GM12878 (cell line): ENCODE data around the gene RNF34. TPM values are rescaled to one million over a fixed set of nuclear protein-coding genes. Genes with fewer than 3 reads are reported as not detected.
A peak's percentile ranks its signal among the peaks of the same experiment; 100 is the strongest.

ENCODE experiments used
- BHLHE40 ChIP-seq, 2 experiments: fragments of 450-650 bp in 1 of 2; IDR thresholded peaks; 2 replicates each; pipeline ENCODE4 v1.6.1; 2011 to 2017; ENCODE audit warnings: low read depth in 2 of 2, borderline replicate concordance in 1 of 2, improper control_type of control experiment in 1 of 2, low read length in 1 of 2, mild to moderate bottlenecking in 1 of 2
- BMI1 ChIP-seq: fragments of 450-650 bp; IDR thresholded peaks from 2 replicates; pipeline ENCODE4 v1.6.1; 2016; ENCODE audit warnings: mild to moderate bottlenecking, moderate library complexity, borderline replicate concordance
- CEBPB ChIP-seq, 2 experiments: fragments of 150-350 bp in 1 of 2; IDR thresholded peaks; 2 replicates each; pipeline ENCODE4 v1.6.1; 2012 to 2014; ENCODE audit warnings: low read depth in 2 of 2, low read length in 2 of 2, borderline replicate concordance in 1 of 2, inconsistent platforms in 1 of 2
- CREM ChIP-seq: IDR thresholded peaks from 2 replicates; pipeline ENCODE4 v1.6.1; 2014; ENCODE audit warnings: antibody characterized with exemption, low read depth
- EED ChIP-seq: sonication (generic); IDR thresholded peaks from 2 replicates; pipeline ENCODE4 v1.6.1; 2016; ENCODE audit warnings: antibody characterized with exemption, low read depth
- EP300 ChIP-seq, 2 experiments: fragments of 150-350 bp in 1 of 2; IDR thresholded peaks; 2 replicates each; pipeline ENCODE4 v1.6.1; 2011 to 2012; ENCODE audit warnings: low read depth in 2 of 2, low read length in 2 of 2, borderline replicate concordance in 1 of 2, improper control_type of control experiment in 1 of 2, inconsistent platforms in 1 of 2; ENCODE audit not compliant: control insufficient read depth in 1 of 2
- FOXK2 ChIP-seq: fragments of 450-650 bp; IDR thresholded peaks from 2 replicates; pipeline ENCODE4 v1.6.1; 2017; ENCODE audit warnings: mild to moderate bottlenecking, moderate library complexity
- HDGF ChIP-seq: fragments of 450-650 bp; IDR thresholded peaks from 2 replicates; pipeline ENCODE4 v1.6.1; 2016; ENCODE audit warnings: antibody characterized with exemption
- IKZF1 ChIP-seq: fragments of 450-650 bp; conservative IDR thresholded peaks from 2 replicates; pipeline ENCODE4 v1.6.1; 2017; ENCODE audit warnings: antibody characterized with exemption, mild to moderate bottlenecking
- IKZF2 ChIP-seq, 2 experiments: fragments of 450-650 bp; IDR thresholded peaks; 2 replicates each; pipeline ENCODE4 v1.6.1; 2017; ENCODE audit warnings: mild to moderate bottlenecking in 2 of 2, moderate library complexity in 2 of 2
- JUNB ChIP-seq: IDR thresholded peaks from 2 replicates; pipeline ENCODE4 v1.6.1; 2016; ENCODE audit warnings: antibody characterized with exemption, mild to moderate bottlenecking
- MEF2A ChIP-seq: IDR thresholded peaks from 2 replicates; pipeline ENCODE4 v1.6.1; 2011; ENCODE audit warnings: low read depth, mild to moderate bottlenecking, low read length, moderate library complexity; ENCODE audit not compliant: insufficient read depth
- NBN ChIP-seq: fragments of 450-650 bp; IDR thresholded peaks from 2 replicates; pipeline ENCODE4 v1.6.1; 2016
- NFIC ChIP-seq: IDR thresholded peaks from 2 replicates; pipeline ENCODE4 v1.6.1; 2012; ENCODE audit warnings: low read depth, mild to moderate bottlenecking, inconsistent platforms, low read length, moderate library complexity
- NFXL1 ChIP-seq: fragments of 450-650 bp; IDR thresholded peaks from 2 replicates; pipeline ENCODE4 v1.6.1; 2017; ENCODE audit warnings: antibody characterized with exemption, mild to moderate bottlenecking, borderline replicate concordance
- NFYA ChIP-seq: IDR thresholded peaks from 2 replicates; pipeline ENCODE4 v1.6.1; 2011; ENCODE audit warnings: low read depth, mild to moderate bottlenecking, low read length, improper control_type of control experiment, borderline replicate concordance
- NR2F1 ChIP-seq: fragments of 450-650 bp; conservative IDR thresholded peaks from 2 replicates; pipeline ENCODE4 v1.6.1; 2017; ENCODE audit warnings: mild to moderate bottlenecking
- PML ChIP-seq: IDR thresholded peaks from 2 replicates; pipeline ENCODE4 v1.6.1; 2012; ENCODE audit warnings: low read length, inconsistent platforms
- POU2F2 ChIP-seq: IDR thresholded peaks from 3 replicates; pipeline ENCODE4 v1.6.1; 2011; ENCODE audit warnings: low read depth, mild to moderate bottlenecking, low read length, borderline replicate concordance
- SMAD5 ChIP-seq: IDR thresholded peaks from 2 replicates; pipeline ENCODE4 v1.6.1; 2016; ENCODE audit warnings: antibody characterized with exemption, low read depth
- SPI1 ChIP-seq: IDR thresholded peaks from 2 replicates; pipeline ENCODE4 v1.6.1; 2011; ENCODE audit warnings: low read depth, mild to moderate bottlenecking, low read length, moderate library complexity, borderline replicate concordance; ENCODE audit not compliant: insufficient read depth
- SRF ChIP-seq, 2 experiments: IDR thresholded peaks; 2 replicates each; pipeline ENCODE4 v1.6.1; 2011; ENCODE audit warnings: low read depth in 2 of 2, low read length in 2 of 2, mild to moderate bottlenecking in 1 of 2, moderate library complexity in 1 of 2
- STAT3 ChIP-seq: IDR thresholded peaks from 2 replicates; pipeline ENCODE4 v1.6.1; 2011; ENCODE audit warnings: low read depth, low read length, improper control_type of control experiment
- ZNF24 ChIP-seq: fragments of 450-650 bp; IDR thresholded peaks from 2 replicates; pipeline ENCODE4 v1.6.1; 2017; ENCODE audit warnings: antibody characterized with exemption, mild to moderate bottlenecking
- ZNF274 ChIP-seq: IDR thresholded peaks from one replicate; pipeline ENCODE4 v1.8.0; 2011; ENCODE audit not compliant: insufficient read length, insufficient read depth
- polyA plus RNA-seq, 11 experiments: library from polyadenylated mRNA; depleted of rRNA in 4 of 11; unstranded in 6 of 11; stranded (reverse) in 5 of 11; fragments of >200 nt; fragmentation: Nextera tagmentation in 4 of 11; fragmentation: Illumina TruSeq in 1 of 11; extraction: Ambion mirVana in 4 of 11; extraction: Trizol in 1 of 11; gene quantifications; 1 replicate in 1 of 11; 2 replicates in 10 of 11; pipeline versions ENCODE4 v1.2.1 to v1.2.3, GENCODE V29; 2011 to 2016; ENCODE audit warnings: inconsistent platforms in 2 of 11, missing spikeins in 2 of 11, low read depth in 1 of 11
- total RNA-seq, 4 experiments: library from RNA; depleted of rRNA in 3 of 4; stranded (reverse); fragments of >200 nt in 3 of 4; fragmentation: Illumina TruSeq in 1 of 4; extraction: Trizol in 1 of 4; gene quantifications; 2 replicates each; pipeline versions ENCODE4 v1.2.1 to v1.2.3, GENCODE V29; 2013 to 2021
- TF ChIP-seq, protein P1 (sequence below): fragments of 450-650 bp; IDR thresholded peaks from 2 replicates; pipeline ENCODE4 v1.6.1; 2014; ENCODE audit warnings: mild to moderate bottlenecking
- TF ChIP-seq, protein P2 (sequence below): fragments of 450-650 bp; IDR thresholded peaks from 2 replicates; pipeline ENCODE4 v1.6.1; 2018; ENCODE audit warnings: mild to moderate bottlenecking, low read depth, moderate library complexity; ENCODE audit not compliant: partially characterized antibody

The RNF34 gene
- total and polyA plus RNA-seq, 10 of the 15 experiments (the other 5 are each of a cell fraction or from before 2014, with no cell fraction given) = 63.6 to 199 (median 115) TPM

DNA sequence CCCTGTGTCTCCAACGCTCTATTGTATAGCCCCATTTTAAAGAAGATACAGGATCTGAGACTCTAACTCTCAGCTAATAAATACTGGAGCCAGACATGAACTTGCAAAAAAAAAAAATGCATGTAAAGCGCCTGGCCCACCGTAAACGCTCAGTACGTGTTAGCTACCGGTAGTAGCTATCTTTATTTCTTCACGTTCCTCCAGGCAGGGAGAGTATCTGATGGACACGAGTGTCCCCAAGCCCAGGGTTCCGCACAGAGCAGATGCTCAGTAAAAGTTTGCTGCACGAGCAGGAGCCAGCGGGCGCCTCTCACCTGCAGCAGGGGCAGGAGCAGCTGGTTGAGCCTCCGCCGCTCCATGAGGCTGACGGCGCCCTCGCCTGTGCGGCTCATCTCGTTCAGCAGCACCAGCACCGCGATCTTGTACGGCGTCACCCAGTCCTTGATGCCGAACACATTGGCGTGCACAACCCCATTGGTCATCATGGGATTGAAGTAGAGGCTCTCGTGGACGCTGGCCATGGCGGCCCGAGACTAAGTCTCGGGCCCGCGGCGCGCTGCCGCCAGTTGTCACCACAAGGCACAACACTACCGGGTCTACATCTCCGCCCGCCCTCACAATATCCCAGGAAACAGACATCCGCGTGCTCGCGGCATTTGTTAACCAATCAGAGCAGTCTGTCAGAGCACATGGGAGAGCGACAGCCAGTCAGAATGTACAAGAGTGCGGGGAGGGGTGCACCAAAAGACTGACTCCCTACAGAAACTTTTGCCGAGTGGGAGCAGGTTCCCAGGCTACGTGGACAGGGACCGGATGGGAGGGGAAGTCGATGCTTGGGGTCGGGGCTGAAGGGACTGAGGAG is 47.9 kb upstream of the RNF34 start, which contains the start of gene ANAPC5 (continued):
- TF ChIP-seq ZNF274 (no peak), HDGF (no peak), PML (peak; percentile 79; the same call in 1 of the 2 replicates), NFYA (peak; percentile 20; the same call in 1 of the 2 replicates), SMAD5 (peak; percentile 89), IKZF2 (IDR thresholded peaks at IDR 0.05) (peak; percentile 48 to 68; a peak in 3 of 4 replicates), CEBPB (IDR thresholded peaks at IDR 0.05; ENCODE audit: borderline replicate concordance in 1 of 2, low read depth in 2 of 2, low read length in 2 of 2) (no peak), NR2F1 (no peak), POU2F2 (peak; percentile 85; the same call in 2 of the 3 replicates), IKZF1 (peak; percentile 87), SRF (IDR thresholded peaks at IDR 0.05; ENCODE audit: low read depth in 2 of 2, low read length in 2 of 2) (peak in 1 of 2 experiments; percentile 80; a peak in 2 of 4 replicates), NFXL1 (no peak), NFIC (no peak), EED (peak; percentile 45), JUNB (no peak; the same call in 1 of the 2 replicates), NBN (peak; percentile 78), STAT3 (no peak), BHLHE40 (IDR thresholded peaks at IDR 0.05; ENCODE audit: borderline replicate concordance in 1 of 2, low read depth in 2 of 2, low read length in 1 of 2) (peak; percentile 53 to 87; a peak in 3 of 4 replicates), ZNF24 (no peak), FOXK2 (peak; percentile 76), CREM (peak; percentile 96), MEF2A (no peak), SPI1 (peak; percentile 32; the same call in 1 of the 2 replicates), EP300 (IDR thresholded peaks at IDR 0.05; ENCODE audit: borderline replicate concordance in 1 of 2, control insufficient read depth in 1 of 2, low read depth in 2 of 2, low read length in 2 of 2) (no peak), BMI1 (no peak)
- TF ChIP-seq, protein P1, sequence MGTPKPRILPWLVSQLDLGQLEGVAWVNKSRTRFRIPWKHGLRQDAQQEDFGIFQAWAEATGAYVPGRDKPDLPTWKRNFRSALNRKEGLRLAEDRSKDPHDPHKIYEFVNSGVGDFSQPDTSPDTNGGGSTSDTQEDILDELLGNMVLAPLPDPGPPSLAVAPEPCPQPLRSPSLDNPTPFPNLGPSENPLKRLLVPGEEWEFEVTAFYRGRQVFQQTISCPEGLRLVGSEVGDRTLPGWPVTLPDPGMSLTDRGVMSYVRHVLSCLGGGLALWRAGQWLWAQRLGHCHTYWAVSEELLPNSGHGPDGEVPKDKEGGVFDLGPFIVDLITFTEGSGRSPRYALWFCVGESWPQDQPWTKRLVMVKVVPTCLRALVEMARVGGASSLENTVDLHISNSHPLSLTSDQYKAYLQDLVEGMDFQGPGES = peak; percentile 87
- TF ChIP-seq, protein P2, sequence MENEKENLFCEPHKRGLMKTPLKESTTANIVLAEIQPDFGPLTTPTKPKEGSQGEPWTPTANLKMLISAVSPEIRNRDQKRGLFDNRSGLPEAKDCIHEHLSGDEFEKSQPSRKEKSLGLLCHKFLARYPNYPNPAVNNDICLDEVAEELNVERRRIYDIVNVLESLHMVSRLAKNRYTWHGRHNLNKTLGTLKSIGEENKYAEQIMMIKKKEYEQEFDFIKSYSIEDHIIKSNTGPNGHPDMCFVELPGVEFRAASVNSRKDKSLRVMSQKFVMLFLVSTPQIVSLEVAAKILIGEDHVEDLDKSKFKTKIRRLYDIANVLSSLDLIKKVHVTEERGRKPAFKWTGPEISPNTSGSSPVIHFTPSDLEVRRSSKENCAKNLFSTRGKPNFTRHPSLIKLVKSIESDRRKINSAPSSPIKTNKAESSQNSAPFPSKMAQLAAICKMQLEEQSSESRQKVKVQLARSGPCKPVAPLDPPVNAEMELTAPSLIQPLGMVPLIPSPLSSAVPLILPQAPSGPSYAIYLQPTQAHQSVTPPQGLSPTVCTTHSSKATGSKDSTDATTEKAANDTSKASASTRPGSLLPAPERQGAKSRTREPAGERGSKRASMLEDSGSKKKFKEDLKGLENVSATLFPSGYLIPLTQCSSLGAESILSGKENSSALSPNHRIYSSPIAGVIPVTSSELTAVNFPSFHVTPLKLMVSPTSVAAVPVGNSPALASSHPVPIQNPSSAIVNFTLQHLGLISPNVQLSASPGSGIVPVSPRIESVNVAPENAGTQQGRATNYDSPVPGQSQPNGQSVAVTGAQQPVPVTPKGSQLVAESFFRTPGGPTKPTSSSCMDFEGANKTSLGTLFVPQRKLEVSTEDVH = peak; percentile 88
